Measurements from ENCODE around the gene LDAF1. TPM values are rescaled to one million over a fixed set of nuclear protein-coding genes. Genes with fewer than 3 reads are reported as not detected.

LDAF1 gene
- total and polyA plus RNA-seq, 2 of the 8 experiments (the other 6 are each of a cell fraction or from before 2014, with no cell fraction given) = 32.4 to 34.2 TPM

DNA sequence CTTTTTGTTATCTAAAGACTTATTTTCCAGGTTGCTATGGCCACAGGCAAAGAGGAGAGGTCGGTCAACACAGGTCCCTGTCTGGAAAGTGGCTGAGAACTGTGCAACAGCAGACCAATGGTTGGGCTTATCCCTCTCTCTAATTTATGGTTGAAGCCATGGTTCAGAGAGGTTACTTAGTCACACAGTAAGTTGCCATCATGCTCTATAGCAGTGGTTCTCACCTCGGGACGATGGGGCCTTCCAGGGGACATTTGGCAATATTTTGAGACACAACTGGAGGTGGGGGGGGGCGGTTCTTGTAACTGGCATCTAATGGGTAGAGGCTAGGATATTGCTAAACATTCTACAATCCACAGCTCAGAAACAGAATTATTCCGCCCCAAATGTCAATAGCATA is 842 bp upstream of the LDAF1 start (continued):
- no peak for TF ChIP-seq ZNF274 (IDR thresholded peaks at IDR 0.05; ENCODE audit: borderline replicate concordance, extremely low read depth, low read length)
- TF ChIP-seq SUZ12 (IDR thresholded peaks at IDR 0.05; ENCODE audit: low read length) = no peak
- TF ChIP-seq TCF12 (IDR thresholded peaks at IDR 0.05; ENCODE audit: low read depth, low read length) = no peak
- no peak for TF ChIP-seq CEBPB (IDR thresholded peaks at IDR 0.05; ENCODE audit: low read depth, low read length)
- no peak for TF ChIP-seq POU5F1 (IDR thresholded peaks at IDR 0.05; ENCODE audit: low read depth, low read length)
- TF ChIP-seq SP2 (IDR thresholded peaks at IDR 0.05; ENCODE audit: low read length) = no peak

All from H1 (cell line).